ENCODE measurements around the gene INPP5F.

INPP5F gene

DNA sequence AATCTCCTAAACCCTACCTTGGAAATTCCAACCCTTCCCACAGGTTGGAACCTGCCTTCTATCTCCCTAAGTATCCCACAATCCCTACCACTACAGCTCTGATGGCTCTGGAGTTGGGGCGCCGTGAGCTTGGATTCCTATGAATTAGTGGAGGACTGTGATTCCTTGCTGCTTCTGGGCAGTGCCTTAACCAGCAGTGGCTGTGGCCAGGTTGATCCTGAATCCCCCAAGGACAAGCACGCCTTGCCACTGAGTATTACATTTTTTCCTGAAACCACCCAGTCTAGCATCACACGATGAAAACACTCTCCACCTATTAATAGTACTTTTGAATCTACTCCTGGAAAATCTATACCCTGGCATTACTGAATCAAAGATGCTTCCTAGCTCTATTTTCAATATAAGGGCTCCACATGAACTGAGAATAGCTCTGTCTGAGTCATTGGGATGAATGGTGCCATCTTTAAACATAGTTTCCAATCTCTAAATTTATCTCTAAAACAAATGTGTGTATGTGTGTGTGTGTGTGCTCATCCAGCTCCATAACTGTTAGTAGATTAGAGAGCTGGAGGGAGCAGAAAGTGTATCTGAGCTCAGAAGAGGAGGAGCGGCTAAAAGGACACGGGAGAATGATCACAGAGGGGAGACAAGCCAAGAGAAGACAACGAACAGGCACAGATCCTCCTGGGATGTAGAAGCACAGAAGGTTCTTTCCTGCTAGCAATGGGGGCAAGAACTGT, 11.9 kb upstream of the INPP5F start:
- POLR2A ChIA-PET: interaction anchor here (0.6 to 0.8 kb wide), 3 partner anchors 12 to 182 kb away, joined by 3 to 4 read pairs (median 3); partner anchors contain the start of gene INPP5F
- no peak overlapping the region for H3K4me3 ChIP-seq (ENCODE audit: low read depth, low read length)
- CTCF ChIA-PET: interaction anchor here (0.6 to 3.2 kb wide), 7 partner anchors 10 to 146 kb away, joined by 3 to 12 read pairs (median 4); partner anchors contain the start of gene INPP5F
- TF ChIP-seq, protein P1, sequence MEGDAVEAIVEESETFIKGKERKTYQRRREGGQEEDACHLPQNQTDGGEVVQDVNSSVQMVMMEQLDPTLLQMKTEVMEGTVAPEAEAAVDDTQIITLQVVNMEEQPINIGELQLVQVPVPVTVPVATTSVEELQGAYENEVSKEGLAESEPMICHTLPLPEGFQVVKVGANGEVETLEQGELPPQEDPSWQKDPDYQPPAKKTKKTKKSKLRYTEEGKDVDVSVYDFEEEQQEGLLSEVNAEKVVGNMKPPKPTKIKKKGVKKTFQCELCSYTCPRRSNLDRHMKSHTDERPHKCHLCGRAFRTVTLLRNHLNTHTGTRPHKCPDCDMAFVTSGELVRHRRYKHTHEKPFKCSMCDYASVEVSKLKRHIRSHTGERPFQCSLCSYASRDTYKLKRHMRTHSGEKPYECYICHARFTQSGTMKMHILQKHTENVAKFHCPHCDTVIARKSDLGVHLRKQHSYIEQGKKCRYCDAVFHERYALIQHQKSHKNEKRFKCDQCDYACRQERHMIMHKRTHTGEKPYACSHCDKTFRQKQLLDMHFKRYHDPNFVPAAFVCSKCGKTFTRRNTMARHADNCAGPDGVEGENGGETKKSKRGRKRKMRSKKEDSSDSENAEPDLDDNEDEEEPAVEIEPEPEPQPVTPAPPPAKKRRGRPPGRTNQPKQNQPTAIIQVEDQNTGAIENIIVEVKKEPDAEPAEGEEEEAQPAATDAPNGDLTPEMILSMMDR (IDR thresholded peaks at IDR 0.05; ENCODE audit: insufficient read depth, low read length, missing control alignments): no peak
- no peak for DNase-seq (ENCODE audit: low read depth, low spot score)

DNA sequence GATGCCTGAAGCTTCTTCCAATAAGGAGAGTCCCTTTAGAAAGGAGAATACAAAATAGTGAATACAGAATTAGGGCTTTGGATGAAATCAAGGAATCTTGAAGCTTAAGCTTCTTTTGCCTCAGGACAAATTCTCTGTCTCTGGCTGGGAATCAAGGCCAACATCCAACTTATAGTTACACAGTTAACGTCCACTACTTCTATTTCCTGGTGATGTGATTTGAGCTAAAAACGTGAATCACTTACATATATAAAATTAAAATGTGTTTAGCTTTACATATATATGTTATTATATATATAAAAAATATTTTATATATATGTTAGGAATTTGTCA, 11.4 kb upstream of the INPP5F start:
- ChIA-PET CTCF (interaction anchor here (1.3 to 3.2 kb wide), 6 partner anchors 11 to 145 kb away, joined by 3 to 12 read pairs (median 6); partner anchors contain the start of gene INPP5F), POLR2A (interaction anchor here (0.6 to 0.8 kb wide), 3 partner anchors 11 to 181 kb away, joined by 3 to 4 read pairs (median 3); partner anchors contain the start of gene INPP5F)
- H3K4me3 ChIP-seq (ENCODE audit: low read depth, low read length): no peak overlapping the region
- no peak for DNase-seq (ENCODE audit: low read depth, low spot score)
- TF ChIP-seq, protein P1 (IDR thresholded peaks at IDR 0.05; ENCODE audit: insufficient read depth, low read length, missing control alignments): no peak

DNA sequence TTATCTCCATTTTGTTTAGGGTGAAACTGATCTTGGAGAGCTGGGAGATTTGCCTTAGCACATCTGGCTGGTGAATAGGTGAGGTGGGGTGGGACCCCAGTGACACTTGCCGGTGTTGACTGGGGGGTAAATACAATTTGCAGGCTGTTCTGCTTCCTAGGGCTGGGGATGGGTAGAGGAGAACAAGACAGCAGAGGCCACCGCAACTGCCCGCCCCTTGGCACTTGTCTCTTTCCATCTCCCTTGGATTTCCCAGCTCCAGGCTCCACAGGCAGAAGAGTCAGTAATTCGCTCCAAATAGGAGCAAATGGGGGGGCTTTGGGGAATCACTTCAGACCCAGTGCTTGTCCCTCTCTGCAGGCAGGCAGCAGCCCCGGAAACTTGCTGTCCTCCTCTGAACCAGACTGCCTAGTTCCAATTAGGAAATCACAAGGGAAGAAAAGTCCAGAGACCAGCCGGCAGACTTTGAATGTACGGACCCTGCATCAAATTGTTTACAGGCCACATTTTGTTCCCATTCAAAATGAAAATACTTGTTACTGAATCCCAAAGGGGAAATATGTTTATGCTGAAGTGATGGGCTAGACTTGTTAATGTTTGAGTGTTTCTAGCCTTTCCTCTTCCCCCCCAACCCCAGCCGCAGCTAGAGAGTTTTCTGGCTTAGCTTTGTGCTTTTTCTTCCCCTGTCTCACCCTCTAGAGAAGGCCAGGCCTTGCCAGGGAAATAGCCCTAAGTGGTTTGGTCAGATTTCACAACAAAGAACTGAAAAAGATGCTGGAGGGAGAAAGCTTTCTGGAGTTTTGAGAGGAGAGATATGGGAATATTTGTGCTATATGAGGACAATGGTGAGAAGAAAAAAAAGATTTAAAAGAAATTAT, 10.0 kb upstream of the INPP5F start:
- POLR2A ChIA-PET: interaction anchor here (1.6 kb wide), 1 partner anchor 10 kb away, joined by 4 read pairs; the partner anchor contains the start of gene INPP5F
- no peak for DNase-seq (ENCODE audit: low read depth, low spot score)
- H3K4me3 ChIP-seq (ENCODE audit: low read depth, low read length): no peak overlapping the region
- TF ChIP-seq, protein P1 (IDR thresholded peaks at IDR 0.05; ENCODE audit: insufficient read depth, low read length, missing control alignments): no peak
- CTCF ChIA-PET: interaction anchor here (1.3 to 3.2 kb wide), 6 partner anchors 9 to 144 kb away, joined by 3 to 12 read pairs (median 4); partner anchors contain the start of gene INPP5F

DNA sequence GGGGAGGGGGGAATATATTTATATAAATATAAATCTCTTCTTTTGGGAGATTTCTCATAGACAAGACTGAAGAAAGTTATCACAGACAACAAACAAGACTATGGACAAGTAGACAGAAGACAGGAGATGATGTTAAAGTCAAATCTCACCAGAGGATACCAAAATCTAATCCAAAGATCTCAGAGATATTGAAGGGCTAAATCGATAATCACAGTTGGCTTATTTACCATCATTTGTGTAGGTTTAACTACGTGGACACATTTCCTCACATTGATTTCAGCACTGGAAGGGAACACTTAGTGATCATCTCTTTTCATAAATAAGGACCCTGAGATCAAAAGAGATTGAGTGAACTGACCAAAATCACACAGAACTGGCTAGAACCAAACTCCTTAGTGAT, 2.7 kb upstream of the INPP5F start:
- H3K4me3 ChIP-seq (ENCODE audit: low read depth, low read length): no peak overlapping the region

DNA sequence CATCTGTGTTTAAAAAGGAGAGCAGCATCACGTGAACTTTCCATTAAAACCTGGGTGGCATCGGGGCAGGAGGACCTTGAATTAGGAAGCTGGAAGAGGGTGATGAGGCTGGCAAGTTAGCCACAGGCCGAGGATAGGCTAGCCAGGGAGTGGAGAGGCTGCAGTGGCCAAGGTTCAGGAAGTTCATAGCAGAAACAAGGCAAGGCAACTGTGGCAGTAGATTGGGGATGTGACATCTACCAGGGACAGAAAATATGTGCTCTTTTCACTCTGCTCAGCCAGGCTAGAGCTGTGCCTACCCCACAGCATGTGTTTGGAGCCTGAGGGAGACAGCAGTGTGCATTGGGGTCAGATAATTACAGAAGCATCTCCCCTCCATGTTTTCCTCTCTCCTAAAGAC, 2.2 kb upstream of the INPP5F start:
- DNase-seq (ENCODE audit: low read depth, low spot score): no peak
- CTCF ChIA-PET: interaction anchor here (1.0 to 4.2 kb wide), 4 partner anchors 12 to 136 kb away, joined by 3 to 28 read pairs (median 4); no protein-coding TSS in a partner anchor
- TF ChIP-seq, protein P1 (IDR thresholded peaks at IDR 0.05; ENCODE audit: insufficient read depth, low read length, missing control alignments): no peak
- POLR2A ChIA-PET: no interaction called here
- H3K4me3 ChIP-seq (ENCODE audit: low read depth, low read length): no peak overlapping the region

More for the DNA sequence above, 2.7 kb upstream of the INPP5F start:
- CTCF ChIA-PET: no interaction called here
- TF ChIP-seq, protein P1 (IDR thresholded peaks at IDR 0.05; ENCODE audit: insufficient read depth, low read length, missing control alignments): no peak
- POLR2A ChIA-PET: no interaction called here
- no peak for DNase-seq (ENCODE audit: low read depth, low spot score)
